Neuronal stem cell (in vitro differentiated cells): ENCODE measurements around the gene C2CD2L.

ENCODE experiments used
- DNase-seq: peaks from one replicate; pipeline ENCODE4 v3.0.0-alpha.2; 2013; ENCODE audit warnings: low spot score
- H2AFZ ChIP-seq: one replicate; pipeline ENCODE4 v1.6.1; 2013; ENCODE audit warnings: mild to moderate bottlenecking, low read length, inconsistent platforms
- H2AK5ac ChIP-seq: 2 replicates; pipeline ENCODE4 v1.6.1; 2013; ENCODE audit warnings: low read depth, mild to moderate bottlenecking, inconsistent platforms, low read length, moderate library complexity, mixed read lengths
- H2BK120ac ChIP-seq: 2 replicates; pipeline ENCODE4 v1.6.1; 2013; ENCODE audit warnings: low read depth, mild to moderate bottlenecking, inconsistent platforms, low read length, moderate library complexity, mixed read lengths
- H2BK12ac ChIP-seq: one replicate; pipeline ENCODE4 v1.6.1; 2013; ENCODE audit warnings: low read length, inconsistent platforms
- H2BK15ac ChIP-seq: 2 replicates; pipeline ENCODE4 v1.6.1; 2013; ENCODE audit warnings: mild to moderate bottlenecking, low read length, inconsistent platforms, mixed read lengths
- H2BK5ac ChIP-seq: one replicate; pipeline ENCODE4 v1.6.1; 2013; ENCODE audit warnings: inconsistent platforms, mild to moderate bottlenecking, low read length, moderate library complexity
- H3K14ac ChIP-seq: one replicate; pipeline ENCODE4 v1.6.1; 2013; ENCODE audit warnings: low read length, inconsistent platforms
- H3K18ac ChIP-seq: 2 replicates; pipeline ENCODE4 v1.6.1; 2013; ENCODE audit warnings: low read length, inconsistent platforms
- H3K23ac ChIP-seq: 2 replicates; pipeline ENCODE4 v1.6.1; 2013; ENCODE audit warnings: low read depth, mild to moderate bottlenecking, mixed read lengths, low read length, inconsistent platforms; ENCODE audit not compliant: poor library complexity
- H3K27ac ChIP-seq: replicated peaks from 3 replicates; pipeline ENCODE4 v1.5.1; 2013; ENCODE audit warnings: low read length, inconsistent platforms
- H3K27me3 ChIP-seq, 3 experiments: 2 replicates each; pipeline ENCODE4 v1.6.1; 2013; ENCODE audit warnings: low read length in 3 of 3, mild to moderate bottlenecking in 2 of 3, inconsistent platforms in 1 of 3, low read depth in 1 of 3, mixed read lengths in 1 of 3, moderate library complexity in 1 of 3; ENCODE audit not compliant: control insufficient read depth in 3 of 3, insufficient read depth in 3 of 3
- H3K36me3 ChIP-seq, 2 donors: replicated peaks in 1 of 2; 2 replicates each; pipeline ENCODE4 v1.6.1; 2013; ENCODE audit warnings: low read length in 2 of 2; ENCODE audit not compliant: control insufficient read depth in 2 of 2, insufficient read depth in 2 of 2
- H3K4ac ChIP-seq: 2 replicates; pipeline ENCODE4 v1.6.1; 2013; ENCODE audit warnings: inconsistent platforms, mild to moderate bottlenecking, low read length, moderate library complexity
- H3K4me1 ChIP-seq, 2 donors: 1 replicate in 1 of 2; 2 replicates in 1 of 2; pipeline ENCODE4 v1.6.1; 2013; ENCODE audit warnings: low read length in 2 of 2, low read depth in 1 of 2; ENCODE audit not compliant: control insufficient read depth in 2 of 2, insufficient read depth in 1 of 2
- H3K4me2 ChIP-seq: one replicate; pipeline ENCODE4 v1.6.1; 2013; ENCODE audit warnings: mild to moderate bottlenecking, low read length, inconsistent platforms; ENCODE audit not compliant: insufficient read depth, poor library complexity, severe bottlenecking
- H3K4me3 ChIP-seq, 2 donors: 2 replicates each; pipeline ENCODE4 v1.5.1; 2013; ENCODE audit warnings: low read length in 2 of 2, mild to moderate bottlenecking in 2 of 2, inconsistent platforms in 1 of 2, moderate library complexity in 1 of 2
- H3K79me1 ChIP-seq: one replicate; pipeline ENCODE4 v1.6.1; 2013; ENCODE audit warnings: low read depth, mild to moderate bottlenecking, inconsistent platforms, low read length, moderate library complexity
- H3K9ac ChIP-seq: one replicate; pipeline ENCODE4 v1.6.1; 2013; ENCODE audit warnings: mild to moderate bottlenecking, low read depth, low read length, inconsistent platforms; ENCODE audit not compliant: poor library complexity
- H3K9me3 ChIP-seq, 2 donors: replicated peaks in 1 of 2; 2 replicates each; pipeline versions ENCODE3 to v1.6.1; 2013; ENCODE audit warnings: low read length in 2 of 2, mild to moderate bottlenecking in 2 of 2, inconsistent platforms in 1 of 2, low read depth in 1 of 2, mixed read lengths in 1 of 2, moderate library complexity in 1 of 2; ENCODE audit not compliant: control insufficient read depth in 2 of 2, insufficient read depth in 1 of 2
- H4K8ac ChIP-seq: one replicate; pipeline ENCODE4 v1.6.1; 2013; ENCODE audit warnings: low read depth, mild to moderate bottlenecking, inconsistent platforms, low read length, moderate library complexity
- H4K91ac ChIP-seq: one replicate; pipeline ENCODE4 v1.6.1; 2013; ENCODE audit warnings: low read length, low read depth, mild to moderate bottlenecking, inconsistent platforms; ENCODE audit not compliant: poor library complexity
- WGBS, 2 donors: extraction: QIAGEN DNeasy Blood & Tissue Kit; methylation state at CpG; one replicate each; pipeline ENCODE4 v1.1.7; 2013; ENCODE audit warnings: missing lambda C conversion rate in 2 of 2, mixed read lengths in 1 of 2; ENCODE audit not compliant: insufficient read length in 2 of 2, insufficient replicate concordance in 1 of 2; ENCODE audit errors: extremely low coverage in 2 of 2; 5-methylcytosine and 5-hydroxymethylcytosine counted together

Gene C2CD2L

GRCh38 chr11:119091966-119092879, 14.9 kb upstream of the C2CD2L start:
- no CpG with 5 or more reads among the region's 13 CpGs for WGBS, 2 donors
- H2AFZ ChIP-seq, result no peak overlapping the region
- H4K8ac ChIP-seq, result no peak overlapping the region
- no peaks in the 10 kb centered on the region for H3K9me3 ChIP-seq
- H3K18ac ChIP-seq, result no peak overlapping the region
- peaks cover 15 to 19% of the 10 kb centered on the region in 2 donors for H3K4me1 ChIP-seq
- no peak overlapping the region for H2BK120ac ChIP-seq
- H3K27ac ChIP-seq, result no peak overlapping the region
- H3K27me3 ChIP-seq, result no peaks in the 10 kb centered on the region
- peaks cover 33 to 67% of the 10 kb centered on the region in 2 donors for H3K36me3 ChIP-seq
- peak overlapping the region; percentile 63 for H3K9ac ChIP-seq
- no peak overlapping the region for H3K14ac ChIP-seq
- H2AK5ac ChIP-seq, result no peak overlapping the region
- no peak for DNase-seq
- no peak overlapping the region for H3K4ac ChIP-seq
- peaks cover 10% of the 10 kb centered on the region for H3K79me1 ChIP-seq
- no peak overlapping the region for H2BK15ac ChIP-seq
- H4K91ac ChIP-seq, result peak overlapping the region; percentile 28
- no peak overlapping the region for H2BK5ac ChIP-seq
- peak overlapping the region; percentile 94 to 100 for H3K4me3 ChIP-seq
- no peak overlapping the region for H2BK12ac ChIP-seq
- H3K23ac ChIP-seq, result peak overlapping the region; percentile 25
- peak overlapping the region; percentile 77 for H3K4me2 ChIP-seq

DNA sequence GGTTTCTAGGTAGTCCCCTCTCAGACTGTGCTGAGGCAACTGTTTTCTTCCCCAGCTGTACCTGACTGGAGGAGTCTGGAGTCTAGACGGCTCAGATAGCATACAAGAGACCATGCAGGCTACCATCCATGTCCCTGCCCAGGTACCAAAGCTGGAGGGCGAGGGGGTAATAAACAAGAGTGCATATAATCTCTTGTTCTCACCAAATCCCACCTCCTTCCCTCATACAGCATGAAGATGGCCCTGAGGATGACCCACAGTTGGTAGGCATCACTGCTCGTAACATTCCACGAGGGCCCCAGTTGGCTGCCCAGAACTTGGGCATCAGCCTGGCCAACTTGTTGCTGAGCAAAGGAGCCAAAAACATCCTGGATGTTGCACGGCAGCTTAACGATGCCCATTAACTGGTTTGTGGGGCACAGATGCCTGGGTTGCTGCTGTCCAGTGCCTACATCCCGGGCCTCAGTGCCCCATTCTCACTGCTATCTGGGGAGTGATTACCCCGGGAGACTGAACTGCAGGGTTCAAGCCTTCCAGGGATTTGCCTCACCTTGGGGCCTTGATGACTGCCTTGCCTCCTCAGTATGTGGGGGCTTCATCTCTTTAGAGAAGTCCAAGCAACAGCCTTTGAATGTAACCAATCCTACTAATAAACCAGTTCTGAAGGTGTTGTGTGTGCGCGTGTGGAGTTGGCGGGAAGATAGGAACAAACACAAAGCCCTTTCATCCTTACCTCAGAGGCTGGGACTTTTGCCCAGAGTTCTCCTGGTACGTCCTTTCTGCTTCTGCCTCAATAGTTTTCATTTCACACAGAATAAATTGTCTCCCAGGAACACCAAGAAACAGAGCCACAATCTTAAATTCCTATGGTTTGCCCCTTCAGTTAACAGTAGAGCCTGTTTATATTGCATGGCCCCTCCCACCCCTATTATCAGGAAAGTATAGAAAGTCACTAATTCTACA, 14.0 kb upstream of the C2CD2L start:
- no CpG with 5 or more reads among the region's 12 CpGs for WGBS, 2 donors
- H2AFZ ChIP-seq, result no peak overlapping the region
- peaks cover 43 to 70% of the 10 kb centered on the region in 2 donors for H3K36me3 ChIP-seq
- no peak for DNase-seq
- peaks cover 15 to 19% of the 10 kb centered on the region in 2 donors for H3K4me1 ChIP-seq
- H2BK12ac ChIP-seq, result no peak overlapping the region
- no peak overlapping the region for H3K4ac ChIP-seq
- no peaks in the 10 kb centered on the region for H3K27me3 ChIP-seq
- no peak overlapping the region for H3K27ac ChIP-seq
- H3K14ac ChIP-seq, result no peak overlapping the region
- no peak overlapping the region for H3K18ac ChIP-seq
- no peak overlapping the region for H4K8ac ChIP-seq
- H2AK5ac ChIP-seq, result no peak overlapping the region
- H3K4me3 ChIP-seq, result peak overlapping the region; percentile 94 to 100
- H2BK120ac ChIP-seq, result no peak overlapping the region
- H2BK15ac ChIP-seq, result no peak overlapping the region
- peak overlapping the region; percentile 65 for H3K9ac ChIP-seq
- H3K4me2 ChIP-seq, result peak overlapping the region; percentile 77
- no peaks in the 10 kb centered on the region for H3K9me3 ChIP-seq
- H3K23ac ChIP-seq, result no peak overlapping the region
- peaks cover 10% of the 10 kb centered on the region for H3K79me1 ChIP-seq
- no peak overlapping the region for H4K91ac ChIP-seq
- no peak overlapping the region for H2BK5ac ChIP-seq

DNA sequence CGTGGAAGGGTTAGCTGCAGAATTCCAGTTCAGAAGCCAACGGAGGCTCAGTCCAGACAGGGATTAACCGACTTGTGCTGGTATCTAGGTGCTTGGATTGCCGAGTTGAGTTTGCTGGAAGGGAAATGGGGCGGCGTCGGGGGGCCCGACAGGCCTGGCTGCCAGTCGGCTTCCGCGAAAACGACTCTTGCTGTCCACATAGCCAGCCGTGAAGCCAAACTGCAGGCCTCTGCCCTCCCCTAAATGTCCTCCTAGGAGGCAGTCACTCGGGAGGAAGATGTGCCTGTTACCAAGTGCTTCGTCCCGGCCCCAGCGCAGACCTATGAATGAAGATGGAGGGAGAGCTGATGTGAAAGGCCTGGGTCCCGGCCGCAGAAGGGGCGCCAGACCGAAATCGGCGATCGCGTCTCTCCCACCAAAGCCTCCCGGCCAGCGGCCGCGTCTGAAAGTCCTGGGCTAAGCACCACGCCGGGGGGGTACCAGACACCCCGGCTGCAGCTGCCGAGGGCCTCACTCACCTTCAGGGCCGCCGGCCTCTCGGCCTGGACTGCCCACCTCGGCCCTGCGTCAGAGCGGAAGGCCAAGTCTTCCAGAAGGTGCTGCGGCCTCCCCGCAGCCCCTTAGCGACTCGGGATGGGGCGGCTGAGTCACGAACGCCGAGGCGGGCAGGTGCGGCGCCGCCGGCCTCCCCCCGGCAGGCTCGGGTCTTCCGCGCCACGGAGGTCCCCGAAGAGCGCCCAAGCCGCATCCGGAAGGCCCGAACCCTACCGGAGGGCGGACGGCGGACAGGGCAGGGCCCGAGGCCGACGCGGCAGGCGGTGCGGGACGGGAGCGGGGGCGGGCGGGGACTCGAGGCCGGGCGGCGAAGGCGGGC, 13.0 kb upstream of the C2CD2L start:
- DNase-seq, result no peak
- Histone ChIP-seq H3K4me1 (peaks cover 15 to 19% of the 10 kb centered on the region in 2 donors), H3K27ac (peak overlapping the region; percentile 10), H3K14ac (peak overlapping the region; percentile 65), H3K9me3 (no peaks in the 10 kb centered on the region), H3K4me2 (peak overlapping the region; percentile 69), H3K23ac (peak overlapping the region; percentile 100), H4K8ac (no peak overlapping the region), H3K79me1 (peaks cover 10% of the 10 kb centered on the region), H3K4me3 (peak overlapping the region; percentile 94 to 100), H3K27me3 (no peaks in the 10 kb centered on the region), H2BK12ac (no peak overlapping the region), H2BK15ac (no peak overlapping the region), H2BK120ac (no peak overlapping the region), H3K4ac (no peak overlapping the region), H4K91ac (no peak overlapping the region), H2AFZ (no peak overlapping the region), H3K9ac (peak overlapping the region; percentile 99), H2AK5ac (peak overlapping the region; percentile 83), H3K18ac (peak overlapping the region; percentile 98), H2BK5ac (peak overlapping the region; percentile 82), H3K36me3 (peaks cover 44 to 72% of the 10 kb centered on the region in 2 donors)
- no CpG with 5 or more reads among the region's 81 CpGs for WGBS, 2 donors
